ENCODE data around the gene RAB17. TPM values are rescaled to one million over a fixed set of nuclear protein-coding genes. Genes with fewer than 3 reads are reported as not detected.

RAB17 gene
- total RNA-seq, 1 experiment from 2014 or later: 41.8 TPM

GRCh38 chr2:237575869-237576862 is 14.4 kb downstream of the RAB17 start:
- H3K27ac ChIP-seq (ENCODE audit: low read depth, low read length): peak overlapping the region; percentile 64
- no peak for DNase-seq (ENCODE audit: low read depth, low spot score)
- no peaks in the 10 kb centered on the region for H4K20me1 ChIP-seq (ENCODE audit: insufficient read depth)
- no peak for TF ChIP-seq TCF7L2 (IDR thresholded peaks at IDR 0.05; ENCODE audit: borderline replicate concordance, extremely low read depth, insufficient read depth, insufficient read length)
- TF ChIP-seq SIN3A (IDR thresholded peaks at IDR 0.05; ENCODE audit: low read depth): no peak
- no peak for TF ChIP-seq POLR2A (IDR thresholded peaks at IDR 0.05; ENCODE audit: borderline replicate concordance, extremely low read depth, insufficient read depth, insufficient read length)
- no peak for TF ChIP-seq REST (IDR thresholded peaks at IDR 0.05; ENCODE audit: low read depth)
- TF ChIP-seq JUND (IDR thresholded peaks at IDR 0.05): no peak
- no peak for TF ChIP-seq EZH2phosphoT487 (IDR thresholded peaks at IDR 0.05; ENCODE audit: borderline replicate concordance)
- TF ChIP-seq ZFX (IDR thresholded peaks at IDR 0.05): no peak
- no peak for TF ChIP-seq CBX3 (IDR thresholded peaks at IDR 0.05; ENCODE audit: low read depth)
- TF ChIP-seq EZH2 (IDR thresholded peaks at IDR 0.05): no peak
- TF ChIP-seq ATF3 (IDR thresholded peaks at IDR 0.05): no peak
- TF ChIP-seq FOSL1 (IDR thresholded peaks at IDR 0.05; ENCODE audit: low read depth): no peak
- intact Hi-C loops (cut with micrococcal nuclease): no loop called here
- no TSS peak for BruUV-seq (replicated peaks)
- H3K79me2 ChIP-seq (ENCODE audit: insufficient read depth, low read length): no peaks in the 10 kb centered on the region
- H3K4me3 ChIP-seq (replicated peaks in 1 of 2; ENCODE audit: low read depth in 1 of 2, low read length in 2 of 2): peak overlapping the region in 1 of 2 experiments; percentile 24; a peak in 1 of 4 replicates
- no peak overlapping the region for H2AFZ ChIP-seq (ENCODE audit: low read depth, low read length, poor library complexity, severe bottlenecking)
- H3K27me3 ChIP-seq (ENCODE audit: insufficient read depth, low read length): no peaks in the 10 kb centered on the region
- CTCF ChIA-PET: interaction anchor here (0.6 to 2.0 kb wide), 4 partner anchors 63 to 506 kb away, joined by 3 to 6 read pairs (median 4); no protein-coding TSS in a partner anchor
- H3K36me3 ChIP-seq (ENCODE audit: control insufficient read depth in 1 of 2, insufficient read depth in 2 of 2, low read length in 2 of 2): peaks cover 0 to 4% of the 10 kb centered on the region in 2 experiments; a peak in 1 of 4 replicates
- no peaks in the 10 kb centered on the region for H3K9me3 ChIP-seq (ENCODE audit: control insufficient read depth in 1 of 2, insufficient read depth in 1 of 2, low read depth in 1 of 2, low read length in 2 of 2)
- H3K9ac ChIP-seq (ENCODE audit: low read length): peak overlapping the region; percentile 21; the same call in 1 of the 2 replicates
- ATAC-seq: no peak
- peaks cover 12 to 30% of the 10 kb centered on the region in 2 experiments for H3K4me1 ChIP-seq (ENCODE audit: control insufficient read depth in 1 of 2, insufficient read depth in 2 of 2, low read length in 2 of 2)
- RAD21 ChIA-PET (ENCODE audit: low non-redundant PET in 1 of 2, low total read pairs in 2 of 2, uncharacterized antibody in 2 of 2, unreplicated experiment in 2 of 2): no interaction called here
- POLR2A ChIA-PET: interaction anchor here (2.4 kb wide), 1 partner anchor 15 kb away, joined by 7 read pairs; no protein-coding TSS in a partner anchor
- H3K4me2 ChIP-seq (ENCODE audit: low read length): peak overlapping the region; percentile 64
- no peaks in the 10 kb centered on the region for H3K9me2 ChIP-seq (ENCODE audit: insufficient read depth)
